GM12878 (cell line): ENCODE data around the gene ANK2. TPM values are rescaled to one million over a fixed set of nuclear protein-coding genes. Genes with fewer than 3 reads are reported as not detected.

ENCODE experiments used
- BMI1 ChIP-seq: fragments of 450-650 bp; IDR thresholded peaks from 2 replicates; pipeline ENCODE4 v1.6.1; 2016; ENCODE audit warnings: mild to moderate bottlenecking, moderate library complexity, borderline replicate concordance
- CBFB ChIP-seq: IDR thresholded peaks from 2 replicates; pipeline ENCODE4 v1.6.1; 2016; ENCODE audit warnings: antibody characterized with exemption, low read depth
- CEBPB ChIP-seq, 2 experiments: fragments of 150-350 bp in 1 of 2; IDR thresholded peaks; 2 replicates each; pipeline ENCODE4 v1.6.1; 2012 to 2014; ENCODE audit warnings: low read depth in 2 of 2, low read length in 2 of 2, borderline replicate concordance in 1 of 2, inconsistent platforms in 1 of 2
- CREM ChIP-seq: IDR thresholded peaks from 2 replicates; pipeline ENCODE4 v1.6.1; 2014; ENCODE audit warnings: antibody characterized with exemption, low read depth
- DPF2 ChIP-seq: fragments of 450-650 bp; IDR thresholded peaks from 2 replicates; pipeline ENCODE4 v1.6.1; 2017; ENCODE audit warnings: mild to moderate bottlenecking
- ESRRA ChIP-seq: IDR thresholded peaks from 2 replicates; pipeline ENCODE4 v1.6.1; 2012; ENCODE audit warnings: mild to moderate bottlenecking, low read length, improper control_type of control experiment
- ETV6 ChIP-seq, 2 experiments: fragments of 450-650 bp in 1 of 2; IDR thresholded peaks in 1 of 2; conservative IDR thresholded peaks in 1 of 2; 2 replicates each; pipeline ENCODE4 v1.6.1; 2014; ENCODE audit warnings: antibody characterized with exemption in 1 of 2, borderline replicate concordance in 1 of 2, low read depth in 1 of 2, mild to moderate bottlenecking in 1 of 2, moderate library complexity in 1 of 2
- FOXM1 ChIP-seq: IDR thresholded peaks from 2 replicates; pipeline ENCODE4 v1.6.1; 2012; ENCODE audit warnings: low read depth, mild to moderate bottlenecking, inconsistent platforms, low read length, moderate library complexity
- HCFC1 ChIP-seq: fragments of 150-350 bp; IDR thresholded peaks from 2 replicates; pipeline ENCODE4 v1.6.1; 2014; ENCODE audit warnings: low read length
- IKZF1 ChIP-seq: fragments of 450-650 bp; conservative IDR thresholded peaks from 2 replicates; pipeline ENCODE4 v1.6.1; 2017; ENCODE audit warnings: antibody characterized with exemption, mild to moderate bottlenecking
- IRF4 ChIP-seq: IDR thresholded peaks from 2 replicates; pipeline ENCODE4 v1.6.1; 2011; ENCODE audit warnings: low read depth, low read length
- KAT2A ChIP-seq: conservative IDR thresholded peaks from 2 replicates; pipeline ENCODE4 v1.6.1; 2011; ENCODE audit warnings: low read depth, low read length; ENCODE audit not compliant: control insufficient read depth
- KLF5 ChIP-seq: fragments of 450-650 bp; IDR thresholded peaks from 2 replicates; pipeline ENCODE4 v1.6.1; 2014; ENCODE audit warnings: mild to moderate bottlenecking; ENCODE audit not compliant: partially characterized antibody
- MEF2B ChIP-seq: fragments of 450-650 bp; IDR thresholded peaks from 2 replicates; pipeline ENCODE4 v1.6.1; 2018; ENCODE audit warnings: mild to moderate bottlenecking, moderate library complexity; ENCODE audit not compliant: partially characterized antibody, poor library complexity, severe bottlenecking
- NFYB ChIP-seq: IDR thresholded peaks from 2 replicates; pipeline ENCODE4 v1.6.1; 2011; ENCODE audit warnings: low read depth, mild to moderate bottlenecking, low read length, improper control_type of control experiment, moderate library complexity; ENCODE audit not compliant: insufficient read depth
- NR2F1 ChIP-seq: fragments of 450-650 bp; conservative IDR thresholded peaks from 2 replicates; pipeline ENCODE4 v1.6.1; 2017; ENCODE audit warnings: mild to moderate bottlenecking
- NRF1 ChIP-seq: conservative IDR thresholded peaks from 2 replicates; pipeline ENCODE4 v1.6.1; 2011; ENCODE audit warnings: mild to moderate bottlenecking, low read depth, low read length, improper control_type of control experiment
- POLR2AphosphoS2 ChIP-seq: IDR thresholded peaks from 2 replicates; pipeline ENCODE4 v1.6.1; 2011; ENCODE audit warnings: low read depth, mild to moderate bottlenecking, low read length, improper control_type of control experiment, moderate library complexity
- POU2F2 ChIP-seq: IDR thresholded peaks from 3 replicates; pipeline ENCODE4 v1.6.1; 2011; ENCODE audit warnings: low read depth, mild to moderate bottlenecking, low read length, borderline replicate concordance
- RB1 ChIP-seq: fragments of 450-650 bp; formaldehyde crosslinking; IDR thresholded peaks from 2 replicates; pipeline ENCODE4 v1.6.1; 2017; ENCODE audit warnings: mild to moderate bottlenecking, borderline replicate concordance
- SMAD1 ChIP-seq: fragments of 450-650 bp; IDR thresholded peaks from 2 replicates; pipeline ENCODE4 v1.6.1; 2018; ENCODE audit warnings: mild to moderate bottlenecking, low read depth; ENCODE audit not compliant: partially characterized antibody
- SMC3 ChIP-seq: IDR thresholded peaks from 2 replicates; pipeline ENCODE4 v1.6.1; 2011; ENCODE audit warnings: low read length, improper control_type of control experiment, borderline replicate concordance
- SRF ChIP-seq, 2 experiments: IDR thresholded peaks; 2 replicates each; pipeline ENCODE4 v1.6.1; 2011; ENCODE audit warnings: low read depth in 2 of 2, low read length in 2 of 2, mild to moderate bottlenecking in 1 of 2, moderate library complexity in 1 of 2
- TARDBP ChIP-seq: IDR thresholded peaks from 2 replicates; pipeline ENCODE4 v1.6.1; 2016; ENCODE audit warnings: borderline replicate concordance
- TBL1XR1 ChIP-seq: IDR thresholded peaks from 2 replicates; pipeline ENCODE4 v1.6.1; 2012; ENCODE audit warnings: low read depth, low read length, improper control_type of control experiment
- YY1 ChIP-seq: IDR thresholded peaks from 2 replicates; pipeline ENCODE4 v1.6.1; 2011; ENCODE audit warnings: low read depth, mild to moderate bottlenecking, low read length
- ZNF207 ChIP-seq: fragments of 450-650 bp; IDR thresholded peaks from 2 replicates; pipeline ENCODE4 v1.6.1; 2014; ENCODE audit warnings: antibody characterized with exemption, mild to moderate bottlenecking, borderline replicate concordance
- ZNF217 ChIP-seq: fragments of 450-650 bp; IDR thresholded peaks from 2 replicates; pipeline ENCODE4 v1.6.1; 2017; ENCODE audit warnings: antibody characterized with exemption, mild to moderate bottlenecking
- polyA plus RNA-seq, 11 experiments: library from polyadenylated mRNA; depleted of rRNA in 4 of 11; unstranded in 6 of 11; stranded (reverse) in 5 of 11; fragments of >200 nt; fragmentation: Nextera tagmentation in 4 of 11; fragmentation: Illumina TruSeq in 1 of 11; extraction: Ambion mirVana in 4 of 11; extraction: Trizol in 1 of 11; gene quantifications; 1 replicate in 1 of 11; 2 replicates in 10 of 11; pipeline versions ENCODE4 v1.2.1 to v1.2.3, GENCODE V29; 2011 to 2016; ENCODE audit warnings: inconsistent platforms in 2 of 11, missing spikeins in 2 of 11, low read depth in 1 of 11
- total RNA-seq, 4 experiments: library from RNA; depleted of rRNA in 3 of 4; stranded (reverse); fragments of >200 nt in 3 of 4; fragmentation: Illumina TruSeq in 1 of 4; extraction: Trizol in 1 of 4; gene quantifications; 2 replicates each; pipeline versions ENCODE4 v1.2.1 to v1.2.3, GENCODE V29; 2013 to 2021
- TF ChIP-seq, protein P1 (sequence below): IDR thresholded peaks from 2 replicates; pipeline ENCODE4 v1.6.1; 2012; ENCODE audit warnings: low read depth, low read length, improper control_type of control experiment
- TF ChIP-seq, protein P2 (sequence below): fragments of 450-650 bp; conservative IDR thresholded peaks from 2 replicates; pipeline ENCODE4 v1.6.1; 2017; ENCODE audit warnings: mild to moderate bottlenecking, moderate library complexity

The ANK2 gene
- total and polyA plus RNA-seq, 10 of the 15 experiments (the other 5 are each of a cell fraction or from before 2014, with no cell fraction given): 1.6 to 13.0 (median 4.1) TPM

DNA sequence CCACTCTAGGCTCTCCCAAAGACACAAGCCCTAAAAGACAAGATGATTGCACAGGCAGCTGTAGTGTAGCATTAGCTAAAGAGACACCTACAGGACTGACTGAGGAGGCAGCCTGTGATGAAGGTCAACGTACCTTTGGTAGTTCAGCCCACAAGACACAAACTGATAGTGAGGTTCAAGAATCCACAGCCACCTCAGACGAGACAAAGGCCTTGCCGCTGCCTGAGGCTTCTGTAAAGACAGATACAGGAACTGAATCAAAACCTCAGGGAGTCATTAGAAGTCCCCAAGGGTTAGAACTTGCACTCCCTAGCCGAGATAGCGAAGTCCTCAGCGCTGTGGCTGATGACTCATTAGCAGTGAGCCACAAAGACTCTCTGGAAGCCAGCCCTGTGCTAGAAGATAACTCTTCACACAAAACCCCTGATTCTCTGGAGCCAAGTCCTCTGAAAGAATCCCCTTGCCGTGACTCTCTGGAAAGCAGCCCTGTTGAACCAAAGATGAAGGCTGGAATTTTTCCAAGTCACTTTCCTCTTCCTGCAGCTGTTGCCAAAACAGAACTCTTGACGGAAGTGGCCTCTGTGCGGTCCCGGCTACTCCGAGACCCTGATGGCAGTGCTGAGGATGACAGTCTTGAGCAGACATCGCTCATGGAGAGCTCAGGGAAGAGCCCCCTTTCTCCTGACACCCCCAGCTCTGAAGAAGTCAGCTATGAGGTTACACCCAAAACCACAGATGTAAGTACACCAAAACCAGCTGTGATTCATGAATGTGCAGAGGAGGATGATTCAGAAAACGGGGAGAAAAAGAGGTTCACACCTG is 306.3 kb downstream of the ANK2 start (continued):
- peak in 1 of 2 experiments; percentile 12; a peak in 1 of 4 replicates for TF ChIP-seq ETV6 (conservative IDR thresholded peaks at IDR 0.05 in 1 of 2, IDR thresholded peaks at IDR 0.05 in 1 of 2; ENCODE audit: borderline replicate concordance in 1 of 2, low read depth in 1 of 2)
- TF ChIP-seq ZNF207: no peak
- TF ChIP-seq POU2F2: peak; percentile 79; the same call in 1 of the 3 replicates
- TF ChIP-seq CEBPB (IDR thresholded peaks at IDR 0.05; ENCODE audit: borderline replicate concordance in 1 of 2, low read depth in 2 of 2, low read length in 2 of 2): no peak
- TF ChIP-seq IKZF1: peak; percentile 92
- TF ChIP-seq CBFB: peak; percentile 89
- no peak; the same call in 1 of the 2 replicates for TF ChIP-seq FOXM1
- no peak for TF ChIP-seq KLF5
- no peak for TF ChIP-seq POLR2AphosphoS2
- 0 out of 2 replicates have a peak, but pooled peaks have one; percentile 39 for TF ChIP-seq BMI1
- 0 out of 2 replicates have a peak, but pooled peaks have one; percentile 5 for TF ChIP-seq HCFC1
- TF ChIP-seq SMAD1: peak; percentile 76
- TF ChIP-seq, protein P1, sequence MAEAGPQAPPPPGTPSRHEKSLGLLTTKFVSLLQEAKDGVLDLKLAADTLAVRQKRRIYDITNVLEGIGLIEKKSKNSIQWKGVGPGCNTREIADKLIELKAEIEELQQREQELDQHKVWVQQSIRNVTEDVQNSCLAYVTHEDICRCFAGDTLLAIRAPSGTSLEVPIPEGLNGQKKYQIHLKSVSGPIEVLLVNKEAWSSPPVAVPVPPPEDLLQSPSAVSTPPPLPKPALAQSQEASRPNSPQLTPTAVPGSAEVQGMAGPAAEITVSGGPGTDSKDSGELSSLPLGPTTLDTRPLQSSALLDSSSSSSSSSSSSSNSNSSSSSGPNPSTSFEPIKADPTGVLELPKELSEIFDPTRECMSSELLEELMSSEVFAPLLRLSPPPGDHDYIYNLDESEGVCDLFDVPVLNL: 0 out of 2 replicates have a peak, but pooled peaks have one; percentile 12
- TF ChIP-seq NRF1: no peak
- peak; percentile 100 for TF ChIP-seq MEF2B
- peak; percentile 96 for TF ChIP-seq DPF2
- TF ChIP-seq TBL1XR1: peak; percentile 80; the same call in 1 of the 2 replicates
- peak; percentile 50 for TF ChIP-seq YY1
- TF ChIP-seq, protein P2, sequence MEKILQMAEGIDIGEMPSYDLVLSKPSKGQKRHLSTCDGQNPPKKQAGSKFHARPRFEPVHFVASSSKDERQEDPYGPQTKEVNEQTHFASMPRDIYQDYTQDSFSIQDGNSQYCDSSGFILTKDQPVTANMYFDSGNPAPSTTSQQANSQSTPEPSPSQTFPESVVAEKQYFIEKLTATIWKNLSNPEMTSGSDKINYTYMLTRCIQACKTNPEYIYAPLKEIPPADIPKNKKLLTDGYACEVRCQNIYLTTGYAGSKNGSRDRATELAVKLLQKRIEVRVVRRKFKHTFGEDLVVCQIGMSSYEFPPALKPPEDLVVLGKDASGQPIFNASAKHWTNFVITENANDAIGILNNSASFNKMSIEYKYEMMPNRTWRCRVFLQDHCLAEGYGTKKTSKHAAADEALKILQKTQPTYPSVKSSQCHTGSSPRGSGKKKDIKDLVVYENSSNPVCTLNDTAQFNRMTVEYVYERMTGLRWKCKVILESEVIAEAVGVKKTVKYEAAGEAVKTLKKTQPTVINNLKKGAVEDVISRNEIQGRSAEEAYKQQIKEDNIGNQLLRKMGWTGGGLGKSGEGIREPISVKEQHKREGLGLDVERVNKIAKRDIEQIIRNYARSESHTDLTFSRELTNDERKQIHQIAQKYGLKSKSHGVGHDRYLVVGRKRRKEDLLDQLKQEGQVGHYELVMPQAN: no peak
- peak; percentile 96 for TF ChIP-seq NR2F1
- no peak for TF ChIP-seq TARDBP
- peak; percentile 30; the same call in 1 of the 2 replicates for TF ChIP-seq SMC3
- TF ChIP-seq NFYB: no peak
- TF ChIP-seq CREM: peak; percentile 32; the same call in 1 of the 2 replicates
- peak; percentile 95; the same call in 1 of the 2 replicates for TF ChIP-seq RB1
- TF ChIP-seq ZNF217: peak; percentile 78; the same call in 1 of the 2 replicates
- no peak; the same call in 1 of the 2 replicates for TF ChIP-seq ESRRA
- TF ChIP-seq SRF (IDR thresholded peaks at IDR 0.05; ENCODE audit: low read depth in 2 of 2, low read length in 2 of 2): no peak
- no peak for TF ChIP-seq KAT2A
- TF ChIP-seq IRF4: peak; percentile 90
